ENCODE data around the gene ABAT.

Gene ABAT

DNA sequence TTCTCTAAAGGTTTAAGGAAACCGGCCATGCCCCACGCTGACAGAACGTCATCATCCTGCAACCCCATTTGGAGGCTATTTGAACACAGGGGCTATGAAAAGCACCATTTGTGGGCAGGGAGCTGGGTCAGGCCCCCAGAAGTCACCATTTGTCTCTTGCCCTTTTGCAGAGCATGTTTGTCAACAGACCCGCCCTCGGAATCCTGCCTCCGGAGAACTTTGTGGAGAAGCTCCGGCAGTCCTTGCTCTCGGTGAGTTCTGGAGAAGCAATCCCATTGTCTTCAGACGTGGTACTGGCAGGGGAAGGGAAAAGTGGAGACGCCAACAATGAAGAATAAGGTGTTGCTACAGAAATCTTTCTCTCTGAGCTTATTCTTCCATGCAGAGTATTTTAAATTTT lies 89.5 kb downstream of the ABAT start:
- TF ChIP-seq SNAI2 (CRISPR knock-in tag; IDR thresholded peaks at IDR 0.05) (no peak), ZFP3 (CRISPR knock-in tag; IDR thresholded peaks at IDR 0.05) (no peak)
- TF ChIP-seq, protein P1, sequence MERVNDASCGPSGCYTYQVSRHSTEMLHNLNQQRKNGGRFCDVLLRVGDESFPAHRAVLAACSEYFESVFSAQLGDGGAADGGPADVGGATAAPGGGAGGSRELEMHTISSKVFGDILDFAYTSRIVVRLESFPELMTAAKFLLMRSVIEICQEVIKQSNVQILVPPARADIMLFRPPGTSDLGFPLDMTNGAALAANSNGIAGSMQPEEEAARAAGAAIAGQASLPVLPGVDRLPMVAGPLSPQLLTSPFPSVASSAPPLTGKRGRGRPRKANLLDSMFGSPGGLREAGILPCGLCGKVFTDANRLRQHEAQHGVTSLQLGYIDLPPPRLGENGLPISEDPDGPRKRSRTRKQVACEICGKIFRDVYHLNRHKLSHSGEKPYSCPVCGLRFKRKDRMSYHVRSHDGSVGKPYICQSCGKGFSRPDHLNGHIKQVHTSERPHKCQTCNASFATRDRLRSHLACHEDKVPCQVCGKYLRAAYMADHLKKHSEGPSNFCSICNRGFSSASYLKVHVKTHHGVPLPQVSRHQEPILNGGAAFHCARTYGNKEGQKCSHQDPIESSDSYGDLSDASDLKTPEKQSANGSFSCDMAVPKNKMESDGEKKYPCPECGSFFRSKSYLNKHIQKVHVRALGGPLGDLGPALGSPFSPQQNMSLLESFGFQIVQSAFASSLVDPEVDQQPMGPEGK (CRISPR knock-in tag; IDR thresholded peaks at IDR 0.05; ENCODE audit: borderline replicate concordance), result no peak
- ATAC-seq, result no peak

DNA sequence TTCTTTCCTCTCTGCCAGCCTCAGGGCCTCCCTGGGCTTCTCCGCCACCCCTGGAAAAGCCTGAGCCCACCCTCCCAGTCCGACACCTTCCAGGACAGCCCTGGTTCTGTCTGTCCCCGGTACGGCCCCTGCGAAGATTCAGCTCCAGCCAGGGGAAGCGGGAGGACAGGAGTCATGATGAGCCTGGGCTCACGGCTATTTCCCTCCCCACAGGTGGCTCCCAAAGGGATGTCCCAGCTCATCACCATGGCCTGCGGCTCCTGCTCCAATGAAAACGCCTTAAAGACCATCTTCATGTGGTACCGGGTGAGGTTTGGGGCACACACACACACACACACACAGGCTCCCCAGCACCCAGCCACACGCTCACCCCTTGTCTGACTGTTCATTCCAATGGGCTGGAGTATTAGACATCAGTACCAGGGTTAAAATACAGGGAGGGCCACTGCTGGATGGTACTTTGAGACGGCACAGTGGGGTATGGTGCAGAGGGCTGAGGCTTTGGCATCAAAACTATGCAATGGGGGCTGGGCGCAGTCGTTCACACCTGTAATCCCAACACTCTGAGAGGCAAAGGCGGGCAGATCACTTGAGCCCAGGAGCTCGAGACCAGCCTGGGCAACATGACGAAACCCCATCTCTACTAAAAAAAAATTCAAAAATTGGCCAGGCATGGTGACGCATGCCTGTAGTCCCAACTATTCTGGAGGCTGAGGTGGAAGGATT lies 90.3 kb downstream of the ABAT start:
- TF ChIP-seq, protein P2, sequence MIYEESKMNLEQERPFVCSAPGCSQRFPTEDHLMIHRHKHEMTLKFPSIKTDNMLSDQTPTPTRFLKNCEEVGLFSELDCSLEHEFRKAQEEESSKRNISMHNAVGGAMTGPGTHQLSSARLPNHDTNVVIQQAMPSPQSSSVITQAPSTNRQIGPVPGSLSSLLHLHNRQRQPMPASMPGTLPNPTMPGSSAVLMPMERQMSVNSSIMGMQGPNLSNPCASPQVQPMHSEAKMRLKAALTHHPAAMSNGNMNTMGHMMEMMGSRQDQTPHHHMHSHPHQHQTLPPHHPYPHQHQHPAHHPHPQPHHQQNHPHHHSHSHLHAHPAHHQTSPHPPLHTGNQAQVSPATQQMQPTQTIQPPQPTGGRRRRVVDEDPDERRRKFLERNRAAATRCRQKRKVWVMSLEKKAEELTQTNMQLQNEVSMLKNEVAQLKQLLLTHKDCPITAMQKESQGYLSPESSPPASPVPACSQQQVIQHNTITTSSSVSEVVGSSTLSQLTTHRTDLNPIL (CRISPR knock-in tag; IDR thresholded peaks at IDR 0.05; ENCODE audit: low read depth), result no peak
- no peak for ATAC-seq

DNA sequence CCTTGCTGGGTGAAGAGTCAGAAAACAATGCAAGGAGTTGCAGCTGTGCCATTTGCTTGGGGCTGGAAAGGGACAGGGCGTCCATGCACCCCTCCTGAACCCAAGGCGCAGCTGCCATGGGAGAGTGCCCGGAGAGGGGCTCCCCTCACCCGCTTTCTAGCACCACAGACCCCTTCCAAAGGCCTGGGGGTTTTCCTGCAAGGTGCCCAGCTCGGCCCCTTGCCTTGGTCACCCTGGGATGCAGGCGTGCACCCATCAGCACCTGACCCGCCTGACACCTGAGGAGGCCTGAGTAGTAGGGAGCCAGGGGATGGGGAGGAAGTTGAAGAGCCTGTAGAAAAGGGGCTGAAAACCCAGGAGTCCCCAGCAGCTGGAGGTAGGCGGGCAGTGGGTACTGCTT lies 92.8 kb downstream of the ABAT start:
- ATAC-seq, result no peak
- TF ChIP-seq ZFP30 (CRISPR knock-in tag; IDR thresholded peaks at IDR 0.05), result no peak
- TF ChIP-seq, protein P3, sequence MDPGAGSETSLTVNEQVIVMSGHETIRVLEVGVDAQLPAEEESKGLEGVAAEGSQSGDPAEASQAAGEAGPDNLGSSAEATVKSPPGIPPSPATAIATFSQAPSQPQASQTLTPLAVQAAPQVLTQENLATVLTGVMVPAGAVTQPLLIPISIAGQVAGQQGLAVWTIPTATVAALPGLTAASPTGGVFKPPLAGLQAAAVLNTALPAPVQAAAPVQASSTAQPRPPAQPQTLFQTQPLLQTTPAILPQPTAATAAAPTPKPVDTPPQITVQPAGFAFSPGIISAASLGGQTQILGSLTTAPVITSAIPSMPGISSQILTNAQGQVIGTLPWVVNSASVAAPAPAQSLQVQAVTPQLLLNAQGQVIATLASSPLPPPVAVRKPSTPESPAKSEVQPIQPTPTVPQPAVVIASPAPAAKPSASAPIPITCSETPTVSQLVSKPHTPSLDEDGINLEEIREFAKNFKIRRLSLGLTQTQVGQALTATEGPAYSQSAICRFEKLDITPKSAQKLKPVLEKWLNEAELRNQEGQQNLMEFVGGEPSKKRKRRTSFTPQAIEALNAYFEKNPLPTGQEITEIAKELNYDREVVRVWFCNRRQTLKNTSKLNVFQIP (CRISPR knock-in tag; IDR thresholded peaks at IDR 0.05; ENCODE audit: borderline replicate concordance, low read depth), result no peak
- no peak for TF ChIP-seq ZNF70 (CRISPR knock-in tag; IDR thresholded peaks at IDR 0.05)
- TF ChIP-seq BACH2 (CRISPR knock-in tag; IDR thresholded peaks at IDR 0.05; ENCODE audit: borderline replicate concordance), result no peak
- TF ChIP-seq, protein P4, sequence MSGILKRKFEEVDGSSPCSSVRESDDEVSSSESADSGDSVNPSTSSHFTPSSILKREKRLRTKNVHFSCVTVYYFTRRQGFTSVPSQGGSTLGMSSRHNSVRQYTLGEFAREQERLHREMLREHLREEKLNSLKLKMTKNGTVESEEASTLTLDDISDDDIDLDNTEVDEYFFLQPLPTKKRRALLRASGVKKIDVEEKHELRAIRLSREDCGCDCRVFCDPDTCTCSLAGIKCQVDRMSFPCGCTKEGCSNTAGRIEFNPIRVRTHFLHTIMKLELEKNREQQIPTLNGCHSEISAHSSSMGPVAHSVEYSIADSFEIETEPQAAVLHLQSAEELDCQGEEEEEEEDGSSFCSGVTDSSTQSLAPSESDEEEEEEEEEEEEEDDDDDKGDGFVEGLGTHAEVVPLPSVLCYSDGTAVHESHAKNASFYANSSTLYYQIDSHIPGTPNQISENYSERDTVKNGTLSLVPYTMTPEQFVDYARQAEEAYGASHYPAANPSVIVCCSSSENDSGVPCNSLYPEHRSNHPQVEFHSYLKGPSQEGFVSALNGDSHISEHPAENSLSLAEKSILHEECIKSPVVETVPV (CRISPR knock-in tag; IDR thresholded peaks at IDR 0.05), result no peak
- no peak for TF ChIP-seq ZC3H10 (CRISPR knock-in tag; IDR thresholded peaks at IDR 0.05)
- no peak for TF ChIP-seq TOX (CRISPR knock-in tag; IDR thresholded peaks at IDR 0.05; ENCODE audit: borderline replicate concordance)
- TF ChIP-seq, protein P1 (CRISPR knock-in tag; IDR thresholded peaks at IDR 0.05; ENCODE audit: borderline replicate concordance), result no peak
- TF ChIP-seq PPARA (CRISPR knock-in tag; IDR thresholded peaks at IDR 0.05; ENCODE audit: borderline replicate concordance), result no peak
- no peak for TF ChIP-seq ISL1 (CRISPR knock-in tag; IDR thresholded peaks at IDR 0.05)
- no peak for TF ChIP-seq TCF4 (CRISPR knock-in tag; IDR thresholded peaks at IDR 0.05; ENCODE audit: borderline replicate concordance)
- TF ChIP-seq ZFP3 (CRISPR knock-in tag; IDR thresholded peaks at IDR 0.05), result no peak
- no peak for TF ChIP-seq ZNF8 (CRISPR knock-in tag; IDR thresholded peaks at IDR 0.05)
- no peak for TF ChIP-seq CSDC2 (CRISPR knock-in tag; IDR thresholded peaks at IDR 0.05)

DNA sequence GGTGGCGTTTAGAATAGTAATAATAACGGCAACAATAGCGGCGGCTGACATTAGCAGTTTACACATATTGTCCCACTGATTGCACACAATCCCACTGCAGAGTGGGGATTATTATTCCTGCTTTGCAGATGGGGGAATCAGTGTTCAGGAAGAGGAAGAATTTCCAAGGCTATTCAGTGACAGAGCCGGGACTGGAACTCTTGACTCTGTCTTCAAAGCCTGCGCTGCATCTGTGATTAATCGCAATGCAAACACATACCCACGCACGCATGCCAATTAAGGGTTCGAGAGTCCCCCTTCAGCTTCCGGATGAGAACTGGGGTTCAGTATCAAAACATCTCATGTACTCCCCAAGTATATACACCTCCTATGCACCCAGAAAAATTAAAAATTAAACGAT lies 93.9 kb downstream of the ABAT start:
- no peak for ATAC-seq
- TF ChIP-seq ZNF565 (CRISPR knock-in tag; conservative IDR thresholded peaks at IDR 0.05; ENCODE audit: low read depth) (no peak), GLIS3 (CRISPR knock-in tag; IDR thresholded peaks at IDR 0.05) (no peak), RARB (CRISPR knock-in tag; IDR thresholded peaks at IDR 0.05) (no peak), CSDC2 (CRISPR knock-in tag; IDR thresholded peaks at IDR 0.05) (no peak), BACH2 (CRISPR knock-in tag; IDR thresholded peaks at IDR 0.05; ENCODE audit: borderline replicate concordance) (no peak), ZNF8 (CRISPR knock-in tag; IDR thresholded peaks at IDR 0.05) (no peak), ZC3H10 (CRISPR knock-in tag; IDR thresholded peaks at IDR 0.05) (no peak), ZFP3 (CRISPR knock-in tag; IDR thresholded peaks at IDR 0.05) (no peak), ARNTL (CRISPR knock-in tag; IDR thresholded peaks at IDR 0.05; ENCODE audit: borderline replicate concordance, low read depth) (no peak), PPARA (CRISPR knock-in tag; IDR thresholded peaks at IDR 0.05; ENCODE audit: borderline replicate concordance) (no peak), ZFP30 (CRISPR knock-in tag; IDR thresholded peaks at IDR 0.05) (no peak), ESRRG (CRISPR knock-in tag; IDR thresholded peaks at IDR 0.05) (no peak), TCF4 (CRISPR knock-in tag; IDR thresholded peaks at IDR 0.05; ENCODE audit: borderline replicate concordance) (no peak), OSR1 (CRISPR knock-in tag; IDR thresholded peaks at IDR 0.05) (no peak), SNAI2 (CRISPR knock-in tag; IDR thresholded peaks at IDR 0.05) (no peak), ZNF70 (CRISPR knock-in tag; IDR thresholded peaks at IDR 0.05) (no peak)
- TF ChIP-seq, protein P4 (CRISPR knock-in tag; IDR thresholded peaks at IDR 0.05), result no peak
- TF ChIP-seq, protein P1 (CRISPR knock-in tag; IDR thresholded peaks at IDR 0.05; ENCODE audit: borderline replicate concordance), result no peak

Data from SK-N-SH treated with all-trans-retinoic acid at 6 μM for 48 hours (cell line).